ENCODE data around the gene ZNF343. TPM values are rescaled to one million over a fixed set of nuclear protein-coding genes. Genes with fewer than 3 reads are reported as not detected.

ZNF343 gene
- total and polyA plus RNA-seq, 10 of the 15 experiments (the other 5 are each of a cell fraction or from before 2014, with no cell fraction given): 1.3 to 11.1 (median 9.0) TPM

- TF ChIP-seq ZNF592 (IDR thresholded peaks at IDR 0.05) (no peak), SMARCA5 (IDR thresholded peaks at IDR 0.05) (no peak), ZNF217 (IDR thresholded peaks at IDR 0.05) (no peak), BHLHE40 (IDR thresholded peaks at IDR 0.05; ENCODE audit: borderline replicate concordance in 1 of 2, low read depth in 2 of 2, low read length in 1 of 2) (no peak), E2F8 (IDR thresholded peaks at IDR 0.05; ENCODE audit: low read depth, partially characterized antibody) (no peak), IKZF2 (IDR thresholded peaks at IDR 0.05) (no peak)
- TF ChIP-seq, protein P1, sequence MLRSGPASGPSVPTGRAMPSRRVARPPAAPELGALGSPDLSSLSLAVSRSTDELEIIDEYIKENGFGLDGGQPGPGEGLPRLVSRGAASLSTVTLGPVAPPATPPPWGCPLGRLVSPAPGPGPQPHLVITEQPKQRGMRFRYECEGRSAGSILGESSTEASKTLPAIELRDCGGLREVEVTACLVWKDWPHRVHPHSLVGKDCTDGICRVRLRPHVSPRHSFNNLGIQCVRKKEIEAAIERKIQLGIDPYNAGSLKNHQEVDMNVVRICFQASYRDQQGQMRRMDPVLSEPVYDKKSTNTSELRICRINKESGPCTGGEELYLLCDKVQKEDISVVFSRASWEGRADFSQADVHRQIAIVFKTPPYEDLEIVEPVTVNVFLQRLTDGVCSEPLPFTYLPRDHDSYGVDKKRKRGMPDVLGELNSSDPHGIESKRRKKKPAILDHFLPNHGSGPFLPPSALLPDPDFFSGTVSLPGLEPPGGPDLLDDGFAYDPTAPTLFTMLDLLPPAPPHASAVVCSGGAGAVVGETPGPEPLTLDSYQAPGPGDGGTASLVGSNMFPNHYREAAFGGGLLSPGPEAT (IDR thresholded peaks at IDR 0.05; ENCODE audit: low read depth): no peak
- TF ChIP-seq, protein P2, sequence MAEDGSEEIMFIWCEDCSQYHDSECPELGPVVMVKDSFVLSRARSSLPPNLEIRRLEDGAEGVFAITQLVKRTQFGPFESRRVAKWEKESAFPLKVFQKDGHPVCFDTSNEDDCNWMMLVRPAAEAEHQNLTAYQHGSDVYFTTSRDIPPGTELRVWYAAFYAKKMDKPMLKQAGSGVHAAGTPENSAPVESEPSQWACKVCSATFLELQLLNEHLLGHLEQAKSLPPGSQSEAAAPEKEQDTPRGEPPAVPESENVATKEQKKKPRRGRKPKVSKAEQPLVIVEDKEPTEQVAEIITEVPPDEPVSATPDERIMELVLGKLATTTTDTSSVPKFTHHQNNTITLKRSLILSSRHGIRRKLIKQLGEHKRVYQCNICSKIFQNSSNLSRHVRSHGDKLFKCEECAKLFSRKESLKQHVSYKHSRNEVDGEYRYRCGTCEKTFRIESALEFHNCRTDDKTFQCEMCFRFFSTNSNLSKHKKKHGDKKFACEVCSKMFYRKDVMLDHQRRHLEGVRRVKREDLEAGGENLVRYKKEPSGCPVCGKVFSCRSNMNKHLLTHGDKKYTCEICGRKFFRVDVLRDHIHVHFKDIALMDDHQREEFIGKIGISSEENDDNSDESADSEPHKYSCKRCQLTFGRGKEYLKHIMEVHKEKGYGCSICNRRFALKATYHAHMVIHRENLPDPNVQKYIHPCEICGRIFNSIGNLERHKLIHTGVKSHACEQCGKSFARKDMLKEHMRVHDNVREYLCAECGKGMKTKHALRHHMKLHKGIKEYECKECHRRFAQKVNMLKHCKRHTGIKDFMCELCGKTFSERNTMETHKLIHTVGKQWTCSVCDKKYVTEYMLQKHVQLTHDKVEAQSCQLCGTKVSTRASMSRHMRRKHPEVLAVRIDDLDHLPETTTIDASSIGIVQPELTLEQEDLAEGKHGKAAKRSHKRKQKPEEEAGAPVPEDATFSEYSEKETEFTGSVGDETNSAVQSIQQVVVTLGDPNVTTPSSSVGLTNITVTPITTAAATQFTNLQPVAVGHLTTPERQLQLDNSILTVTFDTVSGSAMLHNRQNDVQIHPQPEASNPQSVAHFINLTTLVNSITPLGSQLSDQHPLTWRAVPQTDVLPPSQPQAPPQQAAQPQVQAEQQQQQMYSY (CRISPR knock-in tag; IDR thresholded peaks at IDR 0.05): no peak
Measured at GRCh38 chr20:2485080-2485479, 23.6 kb downstream of the ZNF343 start (continued).
